KMS-11 (cell line): ENCODE results near the gene PCP2.
A peak's percentile ranks its signal among the peaks of the same experiment; 100 is the strongest.

Experiments used
- H2AFZ ChIP-seq: fragments of 200-600 bp; sonication (generic); 2 replicates; pipeline ENCODE4 v1.6.1; 2016; ENCODE audit warnings: antibody characterized with exemption, mixed run types, low read depth
- H3K27ac ChIP-seq: fragments of 200-600 bp; sonication (generic); 2 replicates; pipeline ENCODE4 v1.6.1; 2016; ENCODE audit warnings: mild to moderate bottlenecking, mixed run types
- H3K27me3 ChIP-seq: fragments of 200-600 bp; sonication (generic); 2 replicates; pipeline ENCODE4 v1.6.1; 2017; ENCODE audit warnings: mild to moderate bottlenecking, low read depth, mixed run types, moderate library complexity; ENCODE audit not compliant: insufficient read depth
- H3K36me3 ChIP-seq: fragments of 200-600 bp; sonication (generic); 2 replicates; pipeline ENCODE4 v1.6.1; 2017; ENCODE audit warnings: mild to moderate bottlenecking, mixed run types; ENCODE audit not compliant: insufficient read depth
- H3K4me1 ChIP-seq: fragments of 200-600 bp; sonication (generic); 2 replicates; pipeline ENCODE4 v1.6.1; 2016; ENCODE audit warnings: mild to moderate bottlenecking, low read depth, mixed run types; ENCODE audit not compliant: poor library complexity, severe bottlenecking
- H3K4me2 ChIP-seq: fragments of 200-600 bp; sonication (generic); 2 replicates; pipeline ENCODE4 v1.7.0; 2016; ENCODE audit warnings: mild to moderate bottlenecking, mixed run types
- H3K4me3 ChIP-seq: fragments of 200-600 bp; sonication (generic); IDR thresholded peaks from 2 replicates; pipeline ENCODE4 v1.6.1; 2017; ENCODE audit warnings: low read depth, low read length, mixed read lengths; ENCODE audit not compliant: insufficient read depth
- H3K79me2 ChIP-seq: fragments of 200-600 bp; sonication (generic); 2 replicates; pipeline ENCODE4 v1.6.1; 2016; ENCODE audit warnings: low read depth, mixed run types; ENCODE audit not compliant: insufficient read depth
- H3K9ac ChIP-seq: fragments of 200-600 bp; sonication (generic); 2 replicates; pipeline ENCODE4 v1.6.1; 2016; ENCODE audit warnings: mild to moderate bottlenecking, mixed run types
- H4K20me1 ChIP-seq: fragments of 200-600 bp; sonication (generic); 2 replicates; pipeline ENCODE4 v1.6.1; 2016; ENCODE audit warnings: mild to moderate bottlenecking, mixed run types; ENCODE audit not compliant: insufficient read depth
- TF ChIP-seq, protein P1 (sequence below): fragments of 200-600 bp; sonication (generic); conservative IDR thresholded peaks from 2 replicates; pipeline ENCODE4 v1.6.1; 2017; ENCODE audit warnings: low read depth, mild to moderate bottlenecking, antibody characterized with exemption, low read length, moderate library complexity, mixed read lengths

PCP2 gene

GRCh38 chr19:7633698-7634097 lies at the start of gene PCP2:
Gene PCP2 (minus strand): TSS chr19:7633719. CDS start chr19:7633457, 262 bp downstream.
- Histone ChIP-seq H4K20me1 (no peaks in the 10 kb centered on the region), H3K27ac (no peak within 1 kb of the TSS), H3K4me2 (no peak within 1 kb of the TSS), H3K36me3 (no peaks in the 10 kb centered on the region), H3K4me1 (peaks cover 11% of the 10 kb centered on the region), H3K27me3 (no peaks in the 10 kb centered on the region), H3K9ac (no peak within 1 kb of the TSS), H3K4me3 (no peak within 1 kb of the TSS), H3K79me2 (peaks cover 21% of the 10 kb centered on the region), H2AFZ (no peak within 1 kb of the TSS)
- TF ChIP-seq, protein P1, sequence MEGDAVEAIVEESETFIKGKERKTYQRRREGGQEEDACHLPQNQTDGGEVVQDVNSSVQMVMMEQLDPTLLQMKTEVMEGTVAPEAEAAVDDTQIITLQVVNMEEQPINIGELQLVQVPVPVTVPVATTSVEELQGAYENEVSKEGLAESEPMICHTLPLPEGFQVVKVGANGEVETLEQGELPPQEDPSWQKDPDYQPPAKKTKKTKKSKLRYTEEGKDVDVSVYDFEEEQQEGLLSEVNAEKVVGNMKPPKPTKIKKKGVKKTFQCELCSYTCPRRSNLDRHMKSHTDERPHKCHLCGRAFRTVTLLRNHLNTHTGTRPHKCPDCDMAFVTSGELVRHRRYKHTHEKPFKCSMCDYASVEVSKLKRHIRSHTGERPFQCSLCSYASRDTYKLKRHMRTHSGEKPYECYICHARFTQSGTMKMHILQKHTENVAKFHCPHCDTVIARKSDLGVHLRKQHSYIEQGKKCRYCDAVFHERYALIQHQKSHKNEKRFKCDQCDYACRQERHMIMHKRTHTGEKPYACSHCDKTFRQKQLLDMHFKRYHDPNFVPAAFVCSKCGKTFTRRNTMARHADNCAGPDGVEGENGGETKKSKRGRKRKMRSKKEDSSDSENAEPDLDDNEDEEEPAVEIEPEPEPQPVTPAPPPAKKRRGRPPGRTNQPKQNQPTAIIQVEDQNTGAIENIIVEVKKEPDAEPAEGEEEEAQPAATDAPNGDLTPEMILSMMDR = no peak

DNA sequence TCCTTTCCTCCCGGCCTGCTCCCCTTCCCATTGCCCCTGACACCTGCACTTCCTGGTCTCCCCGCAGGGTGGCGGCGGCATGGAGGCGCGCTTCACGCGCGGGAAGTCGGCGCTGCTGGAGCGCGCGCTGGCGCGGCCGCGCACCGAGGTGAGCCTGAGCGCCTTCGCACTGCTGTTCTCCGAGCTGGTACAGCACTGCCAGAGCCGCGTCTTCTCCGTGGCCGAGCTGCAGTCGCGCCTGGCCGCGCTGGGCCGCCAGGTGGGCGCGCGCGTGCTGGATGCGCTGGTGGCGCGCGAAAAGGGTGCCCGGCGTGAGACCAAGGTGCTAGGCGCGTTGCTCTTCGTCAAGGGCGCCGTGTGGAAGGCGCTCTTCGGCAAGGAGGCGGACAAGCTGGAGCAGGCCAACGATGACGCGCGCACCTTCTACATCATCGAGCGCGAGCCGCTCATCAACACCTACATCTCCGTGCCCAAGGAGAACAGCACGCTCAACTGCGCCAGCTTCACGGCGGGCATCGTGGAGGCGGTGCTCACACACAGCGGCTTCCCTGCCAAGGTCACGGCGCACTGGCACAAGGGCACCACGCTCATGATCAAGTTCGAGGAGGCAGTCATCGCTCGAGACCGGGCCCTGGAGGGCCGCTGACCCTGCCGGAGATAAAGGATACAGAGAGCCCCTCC lies 48.8 kb upstream of the PCP2 start:
- no peak overlapping the region for H3K4me2 ChIP-seq
- no peak overlapping the region for H2AFZ ChIP-seq
- no peak overlapping the region for H3K27ac ChIP-seq
- H3K27me3 ChIP-seq = peaks cover 12% of the 10 kb centered on the region
- TF ChIP-seq, protein P1 = no peak
- no peaks in the 10 kb centered on the region for H3K79me2 ChIP-seq
- no peaks in the 10 kb centered on the region for H4K20me1 ChIP-seq
- H3K36me3 ChIP-seq = no peaks in the 10 kb centered on the region
- no peaks in the 10 kb centered on the region for H3K4me1 ChIP-seq
- H3K4me3 ChIP-seq = no peak overlapping the region
- H3K9ac ChIP-seq = no peak overlapping the region

DNA sequence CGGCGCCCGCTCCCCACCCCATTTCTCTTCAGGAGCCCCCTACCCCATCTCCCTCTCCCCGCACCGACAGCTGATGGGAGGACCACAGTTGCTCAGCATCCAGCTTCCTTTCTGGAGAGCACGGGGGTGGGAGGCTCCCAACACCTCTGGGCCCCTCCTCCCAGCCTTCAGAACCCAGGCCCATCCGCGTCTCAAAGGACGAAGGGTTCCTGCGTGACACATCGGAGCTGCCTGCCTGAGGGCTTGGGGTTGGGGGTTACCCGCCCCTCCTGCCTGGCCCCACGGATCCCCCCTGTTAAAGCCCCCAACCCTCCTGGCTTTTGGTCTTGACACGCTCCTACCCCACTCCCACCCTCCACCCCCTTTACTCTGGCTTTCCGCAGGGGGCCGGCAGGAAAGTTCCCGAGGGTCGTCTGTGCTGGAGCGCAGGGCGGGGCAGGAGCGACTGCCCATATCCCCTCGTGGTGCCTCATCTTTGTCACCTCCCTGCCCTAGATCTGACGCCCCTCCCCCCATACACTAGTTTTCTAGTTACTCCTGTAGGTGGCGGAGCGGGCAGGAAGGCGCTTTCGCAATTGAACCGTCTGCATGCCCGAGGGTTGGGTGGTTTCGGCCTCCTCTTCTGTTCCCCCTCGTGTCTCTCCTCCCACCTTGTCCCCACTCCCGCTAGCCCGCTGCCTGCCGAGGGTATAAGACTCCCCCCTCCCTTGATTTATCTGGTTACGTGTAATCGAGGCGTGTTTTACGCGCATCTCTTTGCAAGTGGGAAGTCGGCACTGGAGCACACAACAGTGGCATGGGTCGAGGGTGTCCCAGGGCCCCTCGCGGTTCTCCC lies 48.0 kb upstream of the PCP2 start:
- Histone ChIP-seq H3K4me3 (no peak overlapping the region), H2AFZ (peak overlapping the region; percentile 93; the same call in 1 of the 2 replicates), H3K4me1 (no peaks in the 10 kb centered on the region), H3K79me2 (no peaks in the 10 kb centered on the region), H3K4me2 (peak overlapping the region; percentile 78), H3K27me3 (peaks cover 19% of the 10 kb centered on the region), H4K20me1 (no peaks in the 10 kb centered on the region), H3K36me3 (no peaks in the 10 kb centered on the region), H3K27ac (no peak overlapping the region), H3K9ac (peak overlapping the region; percentile 70; the same call in 1 of the 2 replicates)
- TF ChIP-seq, protein P1 = no peak

DNA sequence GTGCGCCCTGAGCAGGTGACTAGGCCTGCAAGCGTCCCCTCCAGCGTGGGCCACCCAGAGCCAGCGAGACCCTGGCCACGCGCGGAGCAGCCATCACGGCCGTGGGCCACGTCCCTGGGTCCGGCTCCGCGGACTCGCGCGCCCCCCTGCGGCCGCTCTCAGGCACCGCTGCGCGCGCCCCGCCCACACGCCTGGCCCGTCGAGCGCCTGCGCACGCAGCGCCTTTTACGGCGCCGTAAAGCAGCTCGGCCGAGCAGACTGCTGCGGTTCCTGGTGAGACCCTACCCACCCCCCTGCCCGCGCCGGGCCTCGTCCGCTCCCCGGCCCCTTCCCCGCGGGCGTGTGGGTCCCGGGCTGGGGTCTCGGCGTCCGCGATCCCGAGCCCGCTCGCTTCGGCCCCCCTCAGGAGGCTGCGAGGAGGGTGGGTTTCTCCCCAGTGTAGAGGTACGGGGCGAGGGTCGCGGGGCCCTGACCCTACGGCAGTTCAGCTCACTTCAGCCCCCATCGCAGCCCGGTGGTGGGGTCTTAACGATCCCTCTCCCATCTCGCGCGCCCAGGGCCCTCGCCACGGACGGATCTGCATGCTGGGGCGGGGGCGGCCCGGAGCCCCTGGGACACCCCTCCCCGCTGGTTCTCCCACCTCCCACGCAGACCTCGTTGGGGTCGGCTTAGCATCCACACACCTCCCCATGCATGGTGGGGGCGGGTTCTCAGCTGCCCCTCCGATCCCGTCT lies 47.3 kb upstream of the PCP2 start, which contains the start of gene TRAPPC5:
TRAPPC5 (plus strand) TSS at position 228 of the 734 bp plus-strand sequence. CDS start 1,421 bp downstream, outside the sequence.
- H3K4me2 ChIP-seq = peak within 1 kb of the TSS; percentile 78
- no peak within 1 kb of the TSS for H3K4me3 ChIP-seq
- no peaks in the 10 kb centered on the region for H4K20me1 ChIP-seq
- H2AFZ ChIP-seq = peak within 1 kb of the TSS; percentile 93
- H3K79me2 ChIP-seq = no peaks in the 10 kb centered on the region
- H3K9ac ChIP-seq = peak within 1 kb of the TSS; percentile 70; the same call in 1 of the 2 replicates
- TF ChIP-seq, protein P1 = peak; percentile 84
- peaks cover 27% of the 10 kb centered on the region for H3K27me3 ChIP-seq
- no peaks in the 10 kb centered on the region for H3K4me1 ChIP-seq
- no peaks in the 10 kb centered on the region for H3K36me3 ChIP-seq
- no peak within 1 kb of the TSS for H3K27ac ChIP-seq
